ENCODE measurements around the gene ETDC.
"Not testable (repeated sequence)": the region's sequence is repeated elsewhere in the genome, so short reads cannot be mapped to it uniquely, and the experiment has no call there.

Gene ETDC

DNA sequence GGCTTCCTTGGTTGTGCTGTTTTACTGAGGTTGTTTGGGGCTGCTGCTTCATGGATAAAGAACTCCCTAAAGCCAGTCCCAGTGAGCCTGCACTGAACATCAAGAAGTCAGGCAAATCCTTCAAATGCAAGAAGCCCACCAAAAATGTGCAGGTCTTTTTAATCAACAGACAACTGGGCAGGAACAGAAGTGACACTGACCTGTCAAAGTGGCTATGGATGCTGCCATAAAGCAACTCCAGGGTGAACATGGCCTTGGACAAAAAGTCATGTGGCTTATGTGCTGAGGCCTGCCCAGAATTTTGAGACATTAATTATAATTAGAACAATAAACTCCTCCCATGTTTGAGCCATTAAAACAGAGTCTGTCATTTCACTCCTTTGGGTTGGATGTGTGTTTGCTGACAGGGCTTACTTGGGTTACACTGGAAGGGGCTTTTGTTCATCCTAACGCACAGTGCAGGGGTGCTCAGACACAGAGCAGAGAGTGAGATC lies at the start of gene ETDC:
TSS of gene ETDC (plus strand) at position 51 of the 494 bp plus-strand sequence. CDS start at position 51, 0 bp downstream.
- TF ChIP-seq, protein P1, sequence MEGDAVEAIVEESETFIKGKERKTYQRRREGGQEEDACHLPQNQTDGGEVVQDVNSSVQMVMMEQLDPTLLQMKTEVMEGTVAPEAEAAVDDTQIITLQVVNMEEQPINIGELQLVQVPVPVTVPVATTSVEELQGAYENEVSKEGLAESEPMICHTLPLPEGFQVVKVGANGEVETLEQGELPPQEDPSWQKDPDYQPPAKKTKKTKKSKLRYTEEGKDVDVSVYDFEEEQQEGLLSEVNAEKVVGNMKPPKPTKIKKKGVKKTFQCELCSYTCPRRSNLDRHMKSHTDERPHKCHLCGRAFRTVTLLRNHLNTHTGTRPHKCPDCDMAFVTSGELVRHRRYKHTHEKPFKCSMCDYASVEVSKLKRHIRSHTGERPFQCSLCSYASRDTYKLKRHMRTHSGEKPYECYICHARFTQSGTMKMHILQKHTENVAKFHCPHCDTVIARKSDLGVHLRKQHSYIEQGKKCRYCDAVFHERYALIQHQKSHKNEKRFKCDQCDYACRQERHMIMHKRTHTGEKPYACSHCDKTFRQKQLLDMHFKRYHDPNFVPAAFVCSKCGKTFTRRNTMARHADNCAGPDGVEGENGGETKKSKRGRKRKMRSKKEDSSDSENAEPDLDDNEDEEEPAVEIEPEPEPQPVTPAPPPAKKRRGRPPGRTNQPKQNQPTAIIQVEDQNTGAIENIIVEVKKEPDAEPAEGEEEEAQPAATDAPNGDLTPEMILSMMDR (IDR thresholded peaks at IDR 0.05; ENCODE audit: insufficient read depth, low read depth, low read length, missing control alignments): no peak
- H3K4me3 ChIP-seq (ENCODE audit: low read depth, low read length): no peak within 1 kb of the TSS
- no peak for DNase-seq (ENCODE audit: low read depth)

DNA sequence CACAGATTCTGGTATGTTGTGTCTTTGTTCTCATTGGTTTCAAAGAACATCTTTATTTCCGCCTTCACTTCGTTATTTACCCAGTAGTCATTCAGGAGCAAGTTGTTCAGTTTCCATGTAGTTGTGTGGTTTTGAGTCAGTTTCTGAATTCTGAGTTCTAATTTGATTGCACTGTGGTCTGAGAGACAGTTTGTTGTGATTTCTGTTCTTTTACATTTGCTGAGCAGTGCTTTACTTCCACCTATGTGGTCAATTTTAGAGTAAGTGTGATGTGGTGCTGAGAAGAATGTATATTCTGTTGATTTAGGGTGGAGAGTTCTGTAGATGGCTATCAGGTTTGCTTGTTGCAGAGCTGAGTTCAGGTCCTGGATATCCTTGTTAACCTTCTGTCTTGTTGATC lies 48.3 kb upstream of the ETDC start:
- not testable (repeated sequence) for H3K4me3 ChIP-seq (ENCODE audit: low read depth, low read length); DNase-seq (ENCODE audit: low read depth)

DNA sequence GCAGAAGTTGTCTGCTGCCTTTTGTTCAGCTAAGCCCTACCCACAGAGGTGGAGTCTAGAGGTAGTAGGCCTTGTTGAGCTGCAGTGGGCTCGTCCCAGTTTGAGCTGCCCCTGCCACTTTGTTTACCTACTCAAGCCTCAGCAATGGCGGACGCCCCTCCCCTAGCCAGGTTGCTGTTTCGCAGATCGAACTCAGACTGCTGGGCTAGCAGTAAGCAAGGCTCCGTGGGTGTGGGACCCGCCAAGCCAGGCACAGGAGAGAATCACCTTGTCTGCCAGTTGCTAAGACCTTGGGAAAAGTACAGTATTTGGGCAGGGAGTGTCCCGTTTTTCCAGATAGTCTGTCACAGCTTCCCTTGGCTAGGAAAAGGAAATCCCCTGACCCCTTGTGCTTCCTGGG lies 45.9 kb upstream of the ETDC start:
- not testable (repeated sequence) for H3K4me3 ChIP-seq (ENCODE audit: low read depth, low read length); DNase-seq (ENCODE audit: low read depth)

DNA sequence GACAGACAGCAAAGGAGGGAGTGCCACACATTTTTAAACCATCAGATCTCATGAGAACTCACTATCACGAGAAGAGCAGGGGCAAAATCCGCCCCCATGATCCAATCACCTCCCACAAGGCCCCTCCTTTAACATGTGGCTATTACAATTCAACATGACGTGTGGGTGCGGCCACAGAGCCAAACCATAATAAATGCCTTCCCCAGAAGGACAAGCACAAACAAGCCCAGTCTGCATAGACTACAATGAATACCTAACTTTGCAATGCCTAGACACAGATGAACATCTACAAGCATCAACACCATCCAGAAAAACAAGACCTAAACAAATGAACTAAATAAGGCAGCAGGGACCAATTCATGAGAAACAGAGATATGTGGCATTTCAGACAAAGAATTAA lies 45.1 kb upstream of the ETDC start:
- no peak for DNase-seq (ENCODE audit: low read depth)
- TF ChIP-seq, protein P1 (IDR thresholded peaks at IDR 0.05; ENCODE audit: insufficient read depth, low read depth, low read length, missing control alignments): no peak
- H3K4me3 ChIP-seq (ENCODE audit: low read depth, low read length): no peak overlapping the region

DNA sequence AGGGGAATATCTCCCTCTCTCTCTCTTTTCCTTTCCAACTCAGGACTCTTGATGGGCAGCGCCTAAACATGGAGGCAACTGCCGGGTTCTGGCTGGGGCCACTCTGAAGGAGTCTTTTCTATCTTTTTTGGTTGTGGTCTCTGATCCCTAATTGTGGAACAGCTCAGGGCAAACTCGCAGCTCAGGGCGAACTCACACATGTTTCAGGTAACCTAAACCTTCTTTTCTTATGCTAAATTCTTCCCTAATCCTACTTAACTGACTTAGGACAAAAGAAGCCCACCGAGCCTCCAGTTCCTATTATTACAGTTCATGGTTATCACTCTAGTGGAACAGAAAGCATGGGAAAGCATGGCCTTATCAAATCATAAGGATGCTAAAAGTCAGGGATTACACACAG lies 36.1 kb upstream of the ETDC start:
- TF ChIP-seq, protein P1 (IDR thresholded peaks at IDR 0.05; ENCODE audit: insufficient read depth, low read depth, low read length, missing control alignments): no peak
- H3K4me3 ChIP-seq (ENCODE audit: low read depth, low read length): no peak overlapping the region

DNA sequence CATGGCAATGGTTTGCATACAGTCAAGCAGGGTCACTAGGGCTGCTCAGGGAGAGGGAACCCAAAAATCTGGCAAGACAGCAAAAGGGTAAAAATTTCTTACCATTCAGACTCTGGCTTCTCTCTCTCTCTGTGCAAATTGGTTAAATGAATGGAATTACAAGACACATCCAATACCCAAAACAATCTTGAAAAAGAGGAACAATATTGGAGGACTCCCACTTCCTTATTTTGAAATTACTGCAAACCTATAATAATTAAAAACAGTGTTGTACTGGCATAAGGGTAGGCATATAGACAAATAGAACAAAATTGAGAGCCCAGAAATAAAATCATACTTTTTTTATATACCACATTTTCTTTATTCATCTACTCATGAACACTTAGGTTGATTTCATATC lies 33.3 kb upstream of the ETDC start:
- H3K4me3 ChIP-seq (ENCODE audit: low read depth, low read length): no peak overlapping the region
- TF ChIP-seq, protein P1 (IDR thresholded peaks at IDR 0.05; ENCODE audit: insufficient read depth, low read depth, low read length, missing control alignments): no peak
- no peak for DNase-seq (ENCODE audit: low read depth)

More for the DNA sequence above, 36.1 kb upstream of the ETDC start:
- DNase-seq (ENCODE audit: low read depth): no peak

DNA sequence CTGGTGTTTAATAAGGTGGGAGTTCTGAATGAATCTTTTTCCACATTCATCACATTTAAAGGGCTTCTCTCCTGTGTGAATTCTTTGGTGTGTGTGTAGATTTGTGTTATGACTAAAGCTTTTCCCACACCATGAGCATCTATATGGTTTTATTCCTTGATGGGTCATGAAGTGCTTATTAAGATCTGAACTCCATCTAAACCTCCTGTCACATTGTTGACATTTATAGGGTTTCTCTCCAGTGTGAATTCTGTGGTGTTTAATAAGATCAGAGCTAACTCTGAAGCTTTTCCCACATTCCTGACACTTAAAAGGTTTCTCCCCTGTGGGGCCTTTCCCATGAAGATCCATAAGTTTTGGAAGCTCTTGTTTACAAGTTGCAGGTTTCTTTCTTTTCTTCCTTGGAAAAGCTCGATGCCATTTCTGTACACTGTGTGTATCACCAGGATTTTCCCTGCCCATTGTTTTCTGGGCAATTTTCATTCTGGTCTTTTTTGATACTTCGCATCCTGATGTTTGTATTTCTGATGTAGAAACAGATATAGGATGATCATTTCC lies 21.9 kb upstream of the ETDC start:
- TF ChIP-seq, protein P1 (IDR thresholded peaks at IDR 0.05; ENCODE audit: insufficient read depth, low read depth, low read length, missing control alignments): no peak
- no peak for DNase-seq (ENCODE audit: low read depth)
- no peak overlapping the region for H3K4me3 ChIP-seq (ENCODE audit: low read depth, low read length)

DNA sequence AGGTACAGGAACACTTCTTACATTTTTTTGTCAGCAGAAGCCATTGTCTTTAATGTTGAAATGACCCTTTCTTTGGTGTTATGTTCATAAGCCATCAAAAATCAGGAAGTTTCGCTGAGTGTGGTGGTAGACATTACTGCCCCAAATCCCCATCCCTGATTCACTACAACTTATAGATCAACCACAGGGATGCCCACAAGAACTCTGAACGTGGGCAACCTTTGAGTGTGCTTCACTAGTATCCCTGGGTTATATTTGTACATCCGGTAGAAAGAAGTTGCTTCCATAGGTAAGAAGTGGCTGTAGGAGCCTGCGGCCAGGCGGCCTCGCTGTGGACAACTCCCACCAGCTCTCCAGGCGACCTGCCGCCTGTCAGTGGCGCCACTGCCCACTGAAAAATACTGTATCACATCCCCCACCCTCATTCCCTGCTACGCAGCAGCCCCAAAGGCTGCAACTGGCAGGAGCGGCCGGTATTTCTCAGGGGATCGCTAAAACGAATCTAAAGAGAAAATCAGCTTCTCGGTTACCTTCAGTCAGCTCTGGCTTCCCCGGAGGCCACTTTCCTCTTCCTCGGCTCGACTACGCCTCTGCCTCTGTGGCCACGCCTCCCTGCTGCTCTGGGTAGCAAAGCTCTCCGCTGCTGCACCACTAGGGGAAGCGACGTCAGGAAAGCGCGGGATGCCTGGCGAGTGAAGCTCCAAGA lies 13.9 kb upstream of the ETDC start:
- TF ChIP-seq, protein P1 (IDR thresholded peaks at IDR 0.05; ENCODE audit: insufficient read depth, low read depth, low read length, missing control alignments): peak; percentile 8
- DNase-seq (ENCODE audit: low read depth): peak; percentile 60

More for the DNA sequence above, 13.9 kb upstream of the ETDC start:
- H3K4me3 ChIP-seq (ENCODE audit: low read depth, low read length): peak overlapping the region; percentile 58
